ENCODE results near the gene KCNAB3. TPM values are rescaled to one million over a fixed set of nuclear protein-coding genes. Genes with fewer than 3 reads are reported as not detected.

Gene KCNAB3
- total RNA-seq, 1 donor = 1.3 TPM

GRCh38 chr17:7881276-7882054 lies 48.2 kb downstream of the KCNAB3 start:
- no peak for TF ChIP-seq CTCF (IDR thresholded peaks at IDR 0.05; ENCODE audit: insufficient read depth, low read length)
- no peak for DNase-seq (ENCODE audit: low read depth)
- H3K4me3 ChIP-seq (ENCODE audit: low read depth, low read length) = no peak overlapping the region

GRCh38 chr17:7880076-7880868 lies 49.4 kb downstream of the KCNAB3 start:
- no peak overlapping the region for H3K4me3 ChIP-seq (ENCODE audit: low read depth, low read length)
- DNase-seq (ENCODE audit: low read depth) = no peak
- TF ChIP-seq CTCF (IDR thresholded peaks at IDR 0.05; ENCODE audit: insufficient read depth, low read length) = no peak

GRCh38 chr17:7878234-7878633 lies 51.4 kb downstream of the KCNAB3 start:
- TF ChIP-seq CTCF (IDR thresholded peaks at IDR 0.05; ENCODE audit: insufficient read depth, low read length) = no peak
- DNase-seq (ENCODE audit: low read depth) = no peak
- no peak overlapping the region for H3K4me3 ChIP-seq (ENCODE audit: low read depth, low read length)

- H3K4me3 ChIP-seq (ENCODE audit: low read depth, low read length) = no peak overlapping the region
- no peak for TF ChIP-seq CTCF (IDR thresholded peaks at IDR 0.05; ENCODE audit: insufficient read depth, low read length)
- no peak for DNase-seq (ENCODE audit: low read depth)
Measured at GRCh38 chr17:7875804-7876370, 53.8 kb downstream of the KCNAB3 start.

GRCh38 chr17:7873051-7873450 lies 56.6 kb downstream of the KCNAB3 start:
- TF ChIP-seq CTCF (IDR thresholded peaks at IDR 0.05; ENCODE audit: insufficient read depth, low read length) = no peak
- no peak for DNase-seq (ENCODE audit: low read depth)
- H3K4me3 ChIP-seq (ENCODE audit: low read depth, low read length) = no peak overlapping the region

Small RNA genes within 50 kb of the gene (small RNA-seq; reads per million reads assigned to genes)
- 4.6 reads per million, percentile 88 among the genes with 10 or more reads in this experiment for gene SCARNA21

Other genes with a start within 250 kb of the KCNAB3 start
- gene TP53, start 242.4 kb downstream of the KCNAB3 start, total RNA-seq (ENCODE audit: low replicate concordance) = 17.8 and 68.7 TPM in 2 replicates
- gene WRAP53, start 241.4 kb downstream of the KCNAB3 start, total RNA-seq (ENCODE audit: low replicate concordance) = 7.4 and 11.0 TPM in 2 replicates
- 0.90 and 3.9 TPM in 2 replicates for gene EFNB3, start 224.7 kb downstream of the KCNAB3 start, total RNA-seq (ENCODE audit: low replicate concordance)
- gene DNAH2, start 212.1 kb downstream of the KCNAB3 start, total RNA-seq (ENCODE audit: low replicate concordance) = under 0.01 TPM in 1 of 2 replicates, not detected in the other
- gene KDM6B, start 95.6 kb downstream of the KCNAB3 start, total RNA-seq (ENCODE audit: low replicate concordance) = 5.7 and 32.1 TPM in 2 replicates
- gene TMEM88, start 74.8 kb downstream of the KCNAB3 start, total RNA-seq (ENCODE audit: low replicate concordance) = 0.18 TPM in 1 of 2 replicates, not detected in the other
- 39.1 and 41.1 TPM in 2 replicates for gene NAA38, start 72.3 kb downstream of the KCNAB3 start, total RNA-seq (ENCODE audit: low replicate concordance)
- 6.8 and 11.2 TPM in 2 replicates for gene CYB5D1, start 71.9 kb downstream of the KCNAB3 start, total RNA-seq (ENCODE audit: low replicate concordance)
- gene CHD3, start 41.1 kb downstream of the KCNAB3 start, total RNA-seq (ENCODE audit: low replicate concordance) = 81.5 and 143 TPM in 2 replicates
- 2.8 and 27.4 TPM in 2 replicates for gene RNF227, start 13.6 kb downstream of the KCNAB3 start, total RNA-seq (ENCODE audit: low replicate concordance)
- 15.3 and 48.8 TPM in 2 replicates for gene TRAPPC1, start 2.1 kb upstream of the KCNAB3 start, total RNA-seq (ENCODE audit: low replicate concordance)
- gene CNTROB, start 2.4 kb upstream of the KCNAB3 start, total RNA-seq (ENCODE audit: low replicate concordance) = 31.4 and 34.9 TPM in 2 replicates
- gene GUCY2D, start 72.8 kb upstream of the KCNAB3 start, total RNA-seq (ENCODE audit: low replicate concordance) = not detected in 2 replicates
- 0.57 TPM in 1 of 2 replicates, not detected in the other for gene ALOX15B, start 109.2 kb upstream of the KCNAB3 start, total RNA-seq (ENCODE audit: low replicate concordance)
- not detected in 2 replicates for gene ALOX12B, start 157.9 kb upstream of the KCNAB3 start, total RNA-seq (ENCODE audit: low replicate concordance)
- gene ALOXE3, start 188.7 kb upstream of the KCNAB3 start, total RNA-seq (ENCODE audit: low replicate concordance) = 0.09 TPM in 1 of 2 replicates, not detected in the other
- 0.09 TPM in 1 of 2 replicates, not detected in the other for gene HES7, start 194.2 kb upstream of the KCNAB3 start, total RNA-seq (ENCODE audit: low replicate concordance)
- 1.6 and 12.7 TPM in 2 replicates for gene PER1, start 222.5 kb upstream of the KCNAB3 start, total RNA-seq (ENCODE audit: low replicate concordance)
- 5.2 and 6.0 TPM in 2 replicates for gene VAMP2, start 233.1 kb upstream of the KCNAB3 start, total RNA-seq (ENCODE audit: low replicate concordance)
- 17.3 and 32.7 TPM in 2 replicates for gene TMEM107, start 246.5 kb upstream of the KCNAB3 start, total RNA-seq (ENCODE audit: low replicate concordance)

Data from fibroblast of the aortic adventitia (primary cell).